ENCODE data around the gene ZFYVE9.
A peak's percentile ranks its signal among the peaks of the same experiment; 100 is the strongest.

Gene ZFYVE9

DNA sequence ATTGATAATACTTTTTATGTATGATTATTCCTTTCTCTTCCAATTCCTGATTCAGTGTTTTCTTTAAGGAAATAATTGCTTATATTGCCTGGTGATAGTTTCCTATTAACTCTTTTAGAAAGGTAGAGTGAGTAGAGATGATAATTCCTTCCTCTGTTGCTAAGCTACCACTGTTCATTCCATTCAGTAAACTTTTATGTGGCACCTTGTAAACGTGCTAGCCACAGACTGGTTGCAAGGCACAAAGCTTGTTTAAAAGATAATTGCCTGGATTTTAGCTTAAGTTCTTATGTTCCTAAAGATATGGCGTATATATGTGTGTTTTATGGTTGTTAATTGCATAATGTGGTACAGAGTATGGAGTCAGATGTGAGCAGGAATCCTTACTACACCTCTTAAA, 3.2 kb downstream of the ZFYVE9 start (continued):
- TF ChIP-seq, protein P1, sequence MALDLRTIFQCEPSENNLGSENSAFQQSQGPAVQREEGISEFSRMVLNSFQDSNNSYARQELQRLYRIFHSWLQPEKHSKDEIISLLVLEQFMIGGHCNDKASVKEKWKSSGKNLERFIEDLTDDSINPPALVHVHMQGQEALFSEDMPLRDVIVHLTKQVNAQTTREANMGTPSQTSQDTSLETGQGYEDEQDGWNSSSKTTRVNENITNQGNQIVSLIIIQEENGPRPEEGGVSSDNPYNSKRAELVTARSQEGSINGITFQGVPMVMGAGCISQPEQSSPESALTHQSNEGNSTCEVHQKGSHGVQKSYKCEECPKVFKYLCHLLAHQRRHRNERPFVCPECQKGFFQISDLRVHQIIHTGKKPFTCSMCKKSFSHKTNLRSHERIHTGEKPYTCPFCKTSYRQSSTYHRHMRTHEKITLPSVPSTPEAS (tag by site-specific recombination; IDR thresholded peaks at IDR 0.05), result no peak
- TF ChIP-seq, protein P2, sequence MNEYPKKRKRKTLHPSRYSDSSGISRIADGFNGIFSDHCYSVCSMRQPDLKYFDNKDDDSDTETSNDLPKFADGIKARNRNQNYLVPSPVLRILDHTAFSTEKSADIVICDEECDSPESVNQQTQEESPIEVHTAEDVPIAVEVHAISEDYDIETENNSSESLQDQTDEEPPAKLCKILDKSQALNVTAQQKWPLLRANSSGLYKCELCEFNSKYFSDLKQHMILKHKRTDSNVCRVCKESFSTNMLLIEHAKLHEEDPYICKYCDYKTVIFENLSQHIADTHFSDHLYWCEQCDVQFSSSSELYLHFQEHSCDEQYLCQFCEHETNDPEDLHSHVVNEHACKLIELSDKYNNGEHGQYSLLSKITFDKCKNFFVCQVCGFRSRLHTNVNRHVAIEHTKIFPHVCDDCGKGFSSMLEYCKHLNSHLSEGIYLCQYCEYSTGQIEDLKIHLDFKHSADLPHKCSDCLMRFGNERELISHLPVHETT (tag by site-specific recombination; IDR thresholded peaks at IDR 0.05), result no peak
- TF ChIP-seq GFI1B (tag by site-specific recombination; IDR thresholded peaks at IDR 0.05) (no peak), ZNF24 (tag by site-specific recombination; IDR thresholded peaks at IDR 0.05) (no peak), ZNF350 (tag by site-specific recombination; IDR thresholded peaks at IDR 0.05) (no peak), ZNF843 (tag by site-specific recombination; IDR thresholded peaks at IDR 0.05) (no peak), ZNF610 (tag by site-specific recombination; IDR thresholded peaks at IDR 0.05; ENCODE audit: borderline replicate concordance) (no peak), MZF1 (tag by site-specific recombination; IDR thresholded peaks at IDR 0.05; ENCODE audit: borderline replicate concordance) (no peak), RBAK (tag by site-specific recombination; IDR thresholded peaks at IDR 0.05) (no peak), ZBTB21 (tag by site-specific recombination; IDR thresholded peaks at IDR 0.05) (no peak), ZBTB7A (tag by site-specific recombination; IDR thresholded peaks at IDR 0.05; ENCODE audit: low read depth) (no peak), HOXA7 (CRISPR knock-in tag; IDR thresholded peaks at IDR 0.05; ENCODE audit: borderline replicate concordance) (no peak), ZBTB8A (tag by site-specific recombination; IDR thresholded peaks at IDR 0.05) (no peak), MYNN (tag by site-specific recombination; IDR thresholded peaks at IDR 0.05; ENCODE audit: borderline replicate concordance) (peak; percentile 60), ZNF561 (tag by site-specific recombination; IDR thresholded peaks at IDR 0.05; ENCODE audit: borderline replicate concordance) (peak; percentile 25; the same call in 1 of the 2 replicates), KLF7 (tag by site-specific recombination; IDR thresholded peaks at IDR 0.05; ENCODE audit: borderline replicate concordance) (no peak), ZNF600 (tag by site-specific recombination; IDR thresholded peaks at IDR 0.05) (0 out of 2 replicates have a peak, but pooled peaks have one; percentile 14), ZNF302 (tag by site-specific recombination; IDR thresholded peaks at IDR 0.05; ENCODE audit: low read depth) (no peak), ZNF48 (tag by site-specific recombination; IDR thresholded peaks at IDR 0.05) (no peak), ZNF501 (tag by site-specific recombination; IDR thresholded peaks at IDR 0.05) (no peak)
- TF ChIP-seq, protein P3, sequence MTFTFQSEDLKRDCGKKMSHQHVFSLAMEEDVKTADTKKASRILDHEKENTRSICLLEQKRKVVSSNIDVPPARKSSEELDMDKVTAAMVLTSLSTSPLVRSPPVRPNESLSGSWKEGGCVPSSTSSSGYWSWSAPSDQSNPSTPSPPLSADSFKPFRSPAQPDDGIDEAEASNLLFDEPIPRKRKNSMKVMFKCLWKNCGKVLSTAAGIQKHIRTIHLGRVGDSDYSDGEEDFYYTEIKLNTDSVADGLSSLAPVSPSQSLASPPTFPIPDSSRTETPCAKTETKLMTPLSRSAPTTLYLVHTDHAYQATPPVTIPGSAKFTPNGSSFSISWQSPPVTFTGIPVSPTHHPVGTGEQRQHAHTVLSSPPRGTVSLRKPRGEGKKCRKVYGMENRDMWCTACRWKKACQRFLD (tag by site-specific recombination; IDR thresholded peaks at IDR 0.05), result no peak
- TF ChIP-seq, protein P4, sequence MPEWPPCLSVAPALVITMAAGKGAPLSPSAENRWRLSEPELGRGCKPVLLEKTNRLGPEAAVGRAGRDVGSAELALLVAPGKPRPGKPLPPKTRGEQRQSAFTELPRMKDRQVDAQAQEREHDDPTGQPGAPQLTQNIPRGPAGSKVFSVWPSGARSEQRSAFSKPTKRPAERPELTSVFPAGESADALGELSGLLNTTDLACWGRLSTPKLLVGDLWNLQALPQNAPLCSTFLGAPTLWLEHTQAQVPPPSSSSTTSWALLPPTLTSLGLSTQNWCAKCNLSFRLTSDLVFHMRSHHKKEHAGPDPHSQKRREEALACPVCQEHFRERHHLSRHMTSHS (tag by site-specific recombination; IDR thresholded peaks at IDR 0.05), result no peak
- TF ChIP-seq, protein P5, sequence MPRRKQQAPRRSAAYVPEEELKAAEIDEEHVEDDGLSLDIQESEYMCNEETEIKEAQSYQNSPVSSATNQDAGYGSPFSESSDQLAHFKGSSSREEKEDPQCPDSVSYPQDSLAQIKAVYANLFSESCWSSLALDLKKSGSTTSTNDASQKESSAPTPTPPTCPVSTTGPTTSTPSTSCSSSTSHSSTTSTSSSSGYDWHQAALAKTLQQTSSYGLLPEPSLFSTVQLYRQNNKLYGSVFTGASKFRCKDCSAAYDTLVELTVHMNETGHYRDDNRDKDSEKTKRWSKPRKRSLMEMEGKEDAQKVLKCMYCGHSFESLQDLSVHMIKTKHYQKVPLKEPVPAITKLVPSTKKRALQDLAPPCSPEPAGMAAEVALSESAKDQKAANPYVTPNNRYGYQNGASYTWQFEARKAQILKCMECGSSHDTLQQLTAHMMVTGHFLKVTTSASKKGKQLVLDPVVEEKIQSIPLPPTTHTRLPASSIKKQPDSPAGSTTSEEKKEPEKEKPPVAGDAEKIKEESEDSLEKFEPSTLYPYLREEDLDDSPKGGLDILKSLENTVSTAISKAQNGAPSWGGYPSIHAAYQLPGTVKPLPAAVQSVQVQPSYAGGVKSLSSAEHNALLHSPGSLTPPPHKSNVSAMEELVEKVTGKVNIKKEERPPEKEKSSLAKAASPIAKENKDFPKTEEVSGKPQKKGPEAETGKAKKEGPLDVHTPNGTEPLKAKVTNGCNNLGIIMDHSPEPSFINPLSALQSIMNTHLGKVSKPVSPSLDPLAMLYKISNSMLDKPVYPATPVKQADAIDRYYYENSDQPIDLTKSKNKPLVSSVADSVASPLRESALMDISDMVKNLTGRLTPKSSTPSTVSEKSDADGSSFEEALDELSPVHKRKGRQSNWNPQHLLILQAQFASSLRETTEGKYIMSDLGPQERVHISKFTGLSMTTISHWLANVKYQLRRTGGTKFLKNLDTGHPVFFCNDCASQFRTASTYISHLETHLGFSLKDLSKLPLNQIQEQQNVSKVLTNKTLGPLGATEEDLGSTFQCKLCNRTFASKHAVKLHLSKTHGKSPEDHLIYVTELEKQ (tag by site-specific recombination; IDR thresholded peaks at IDR 0.05; ENCODE audit: borderline replicate concordance), result no peak
- TF ChIP-seq, protein P6, sequence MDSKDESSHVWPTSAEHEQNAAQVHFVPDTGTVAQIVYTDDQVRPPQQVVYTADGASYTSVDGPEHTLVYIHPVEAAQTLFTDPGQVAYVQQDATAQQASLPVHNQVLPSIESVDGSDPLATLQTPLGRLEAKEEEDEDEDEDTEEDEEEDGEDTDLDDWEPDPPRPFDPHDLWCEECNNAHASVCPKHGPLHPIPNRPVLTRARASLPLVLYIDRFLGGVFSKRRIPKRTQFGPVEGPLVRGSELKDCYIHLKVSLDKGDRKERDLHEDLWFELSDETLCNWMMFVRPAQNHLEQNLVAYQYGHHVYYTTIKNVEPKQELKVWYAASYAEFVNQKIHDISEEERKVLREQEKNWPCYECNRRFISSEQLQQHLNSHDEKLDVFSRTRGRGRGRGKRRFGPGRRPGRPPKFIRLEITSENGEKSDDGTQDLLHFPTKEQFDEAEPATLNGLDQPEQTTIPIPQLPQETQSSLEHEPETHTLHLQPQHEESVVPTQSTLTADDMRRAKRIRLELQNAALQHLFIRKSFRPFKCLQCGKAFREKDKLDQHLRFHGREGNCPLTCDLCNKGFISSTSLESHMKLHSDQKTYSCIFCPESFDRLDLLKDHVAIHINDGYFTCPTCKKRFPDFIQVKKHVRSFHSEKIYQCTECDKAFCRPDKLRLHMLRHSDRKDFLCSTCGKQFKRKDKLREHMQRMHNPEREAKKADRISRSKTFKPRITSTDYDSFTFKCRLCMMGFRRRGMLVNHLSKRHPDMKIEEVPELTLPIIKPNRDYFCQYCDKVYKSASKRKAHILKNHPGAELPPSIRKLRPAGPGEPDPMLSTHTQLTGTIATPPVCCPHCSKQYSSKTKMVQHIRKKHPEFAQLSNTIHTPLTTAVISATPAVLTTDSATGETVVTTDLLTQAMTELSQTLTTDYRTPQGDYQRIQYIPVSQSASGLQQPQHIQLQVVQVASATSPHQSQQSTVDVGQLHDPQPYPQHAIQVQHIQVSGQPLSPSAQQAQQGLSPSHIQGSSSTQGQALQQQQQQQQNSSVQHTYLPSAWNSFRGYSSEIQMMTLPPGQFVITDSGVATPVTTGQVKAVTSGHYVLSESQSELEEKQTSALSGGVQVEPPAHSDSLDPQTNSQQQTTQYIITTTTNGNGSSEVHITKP (tag by site-specific recombination; IDR thresholded peaks at IDR 0.05), result 0 out of 2 replicates have a peak, but pooled peaks have one; percentile 33
- TF ChIP-seq, protein P7, sequence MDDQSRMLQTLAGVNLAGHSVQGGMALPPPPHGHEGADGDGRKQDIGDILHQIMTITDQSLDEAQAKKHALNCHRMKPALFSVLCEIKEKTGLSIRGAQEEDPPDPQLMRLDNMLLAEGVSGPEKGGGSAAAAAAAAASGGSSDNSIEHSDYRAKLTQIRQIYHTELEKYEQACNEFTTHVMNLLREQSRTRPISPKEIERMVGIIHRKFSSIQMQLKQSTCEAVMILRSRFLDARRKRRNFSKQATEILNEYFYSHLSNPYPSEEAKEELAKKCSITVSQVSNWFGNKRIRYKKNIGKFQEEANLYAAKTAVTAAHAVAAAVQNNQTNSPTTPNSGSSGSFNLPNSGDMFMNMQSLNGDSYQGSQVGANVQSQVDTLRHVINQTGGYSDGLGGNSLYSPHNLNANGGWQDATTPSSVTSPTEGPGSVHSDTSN (CRISPR knock-in tag; IDR thresholded peaks at IDR 0.05), result no peak
- TF ChIP-seq, protein P8, sequence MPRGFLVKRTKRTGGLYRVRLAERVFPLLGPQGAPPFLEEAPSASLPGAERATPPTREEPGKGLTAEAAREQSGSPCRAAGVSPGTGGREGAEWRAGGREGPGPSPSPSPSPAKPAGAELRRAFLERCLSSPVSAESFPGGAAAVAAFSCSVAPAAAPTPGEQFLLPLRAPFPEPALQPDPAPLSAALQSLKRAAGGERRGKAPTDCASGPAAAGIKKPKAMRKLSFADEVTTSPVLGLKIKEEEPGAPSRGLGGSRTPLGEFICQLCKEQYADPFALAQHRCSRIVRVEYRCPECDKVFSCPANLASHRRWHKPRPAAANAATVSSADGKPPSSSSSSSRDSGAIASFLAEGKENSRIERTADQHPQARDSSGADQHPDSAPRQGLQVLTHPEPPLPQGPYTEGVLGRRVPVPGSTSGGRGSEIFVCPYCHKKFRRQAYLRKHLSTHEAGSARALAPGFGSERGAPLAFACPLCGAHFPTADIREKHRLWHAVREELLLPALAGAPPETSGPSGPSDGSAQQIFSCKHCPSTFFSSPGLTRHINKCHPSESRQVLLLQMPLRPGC (tag by site-specific recombination; IDR thresholded peaks at IDR 0.05), result no peak

Measured in HEK293 (cell line).